PC-3 (cell line): Measurements from ENCODE around the gene ANO4.

Source experiments
- EZH2 ChIP-seq: fragments of 300-600 bp; sonication (generic); IDR thresholded peaks from one replicate; pipeline ENCODE4 v1.6.1; 2017; ENCODE audit warnings: antibody characterized with exemption, mild to moderate bottlenecking, low read length; ENCODE audit not compliant: unreplicated experiment
- TF ChIP-seq, protein P1 (sequence below): fragments of 300-600 bp; sonication (generic); conservative IDR thresholded peaks from 2 replicates; pipeline ENCODE4 v1.5.1; 2017; ENCODE audit warnings: antibody characterized with exemption, low read depth, mild to moderate bottlenecking, low read length

DNA sequence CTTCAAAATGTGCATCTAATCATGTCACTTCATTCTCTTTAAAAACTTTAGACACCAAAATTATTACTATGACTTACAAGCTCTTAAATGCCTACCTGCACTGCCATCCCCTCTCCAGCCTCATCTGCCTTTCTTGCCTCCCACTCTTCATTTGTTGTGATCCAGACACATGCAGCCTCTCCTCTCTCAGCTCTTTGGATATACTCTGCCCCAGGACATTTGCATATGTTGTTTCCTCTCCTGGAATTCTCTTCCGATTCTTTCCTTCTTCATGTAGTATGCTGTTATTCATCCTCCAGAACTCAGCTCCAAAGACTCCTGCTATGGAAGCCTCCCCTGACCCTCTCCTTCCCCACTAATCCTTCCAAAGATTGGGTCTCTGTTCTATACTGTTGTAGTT, 197.6 kb downstream of the ANO4 start:
- no peak for TF ChIP-seq EZH2
- TF ChIP-seq, protein P1, sequence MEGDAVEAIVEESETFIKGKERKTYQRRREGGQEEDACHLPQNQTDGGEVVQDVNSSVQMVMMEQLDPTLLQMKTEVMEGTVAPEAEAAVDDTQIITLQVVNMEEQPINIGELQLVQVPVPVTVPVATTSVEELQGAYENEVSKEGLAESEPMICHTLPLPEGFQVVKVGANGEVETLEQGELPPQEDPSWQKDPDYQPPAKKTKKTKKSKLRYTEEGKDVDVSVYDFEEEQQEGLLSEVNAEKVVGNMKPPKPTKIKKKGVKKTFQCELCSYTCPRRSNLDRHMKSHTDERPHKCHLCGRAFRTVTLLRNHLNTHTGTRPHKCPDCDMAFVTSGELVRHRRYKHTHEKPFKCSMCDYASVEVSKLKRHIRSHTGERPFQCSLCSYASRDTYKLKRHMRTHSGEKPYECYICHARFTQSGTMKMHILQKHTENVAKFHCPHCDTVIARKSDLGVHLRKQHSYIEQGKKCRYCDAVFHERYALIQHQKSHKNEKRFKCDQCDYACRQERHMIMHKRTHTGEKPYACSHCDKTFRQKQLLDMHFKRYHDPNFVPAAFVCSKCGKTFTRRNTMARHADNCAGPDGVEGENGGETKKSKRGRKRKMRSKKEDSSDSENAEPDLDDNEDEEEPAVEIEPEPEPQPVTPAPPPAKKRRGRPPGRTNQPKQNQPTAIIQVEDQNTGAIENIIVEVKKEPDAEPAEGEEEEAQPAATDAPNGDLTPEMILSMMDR, result no peak
